HepG2 (cell line): ENCODE data around the gene CHCHD3. TPM values are rescaled to one million over a fixed set of nuclear protein-coding genes. Genes with fewer than 3 reads are reported as not detected.

ENCODE experiments used
- ATAC-seq: fragments of 200-7000 bp; cut with Tn5 transposase; 3 replicates; pipeline ENCODE4 v1.9.1; 2020; ENCODE audit warnings: mild to moderate bottlenecking, moderate library complexity
- BruUV-seq: library from RNA; stranded (reverse); fragments of 400-500 nt; replicated peaks from 2 replicates; lab custom pipeline; 2021; lab: Mats Ljungman, UMichigan
- CTCF ChIA-PET: fragments of 300-600 bp; formaldehyde crosslinking; extraction: SDS; loops from one replicate; lab custom pipeline; 2021; ENCODE audit warnings: low total read pairs, inconsistent platforms, low intra/inter-chr PET ratio; lab: Yijun Ruan, JAX
- POLR2A ChIA-PET: fragments of 350-600 bp; sonication (Branson Sonifier 250); formaldehyde crosslinking; loops from one replicate; lab custom pipeline; 2020; ENCODE audit warnings: antibody characterized with exemption, inconsistent platforms; lab: Yijun Ruan, JAX
- DNase-seq: peaks from one replicate; pipeline ENCODE4 v3.0.0-alpha.2; 2015; ENCODE audit warnings: low spot score
- FAIRE-seq: peaks from 3 replicates; lab custom pipeline; 2011; peaks lifted over from hg19 to GRCh38; lab: Jason Lieb, UNC
- H2AFZ ChIP-seq: one replicate; pipeline ENCODE4 v1.6.1; 2011; ENCODE audit warnings: low read length, inconsistent platforms
- H3K27ac ChIP-seq: fragments of 300-600 bp; 3 replicates; pipeline ENCODE4 v1.8.0; 2011; ENCODE audit warnings: mixed run types, mild to moderate bottlenecking, mixed read lengths, low read length, inconsistent platforms; ENCODE audit not compliant: insufficient read depth; ENCODE audit errors: extremely low read length
- H3K27me3 ChIP-seq, 2 experiments: fragments of 200-600 bp in 1 of 2; 2 replicates in 1 of 2; 3 replicates in 1 of 2; pipeline versions ENCODE4 v1.6.0 to v1.8.0; 2011; ENCODE audit warnings: low read length in 2 of 2, mild to moderate bottlenecking in 2 of 2, moderate library complexity in 2 of 2, inconsistent platforms in 1 of 2; ENCODE audit not compliant: insufficient read depth in 2 of 2, control insufficient read depth in 1 of 2
- H3K36me3 ChIP-seq, 2 experiments: fragments of 200-600 bp in 1 of 2; replicated peaks in 1 of 2; 2 replicates in 1 of 2; 3 replicates in 1 of 2; pipeline versions ENCODE4 v1.5.1 to v1.8.0; 2011; ENCODE audit warnings: low read length in 2 of 2, inconsistent platforms in 1 of 2; ENCODE audit not compliant: insufficient read depth in 2 of 2, control insufficient read depth in 1 of 2
- H3K4me1 ChIP-seq: 2 replicates; pipeline ENCODE4 v1.5.1; 2012; ENCODE audit warnings: low read length, inconsistent platforms; ENCODE audit not compliant: insufficient read depth
- H3K4me2 ChIP-seq: 2 replicates; pipeline ENCODE4 v1.6.0; 2011; ENCODE audit warnings: low read depth, low read length, inconsistent platforms
- H3K4me3 ChIP-seq, 3 experiments: fragments of 200-600 bp in 1 of 3; sonication (generic), shearing (Covaris generic) in 1 of 3; replicated peaks in 1 of 3; 2 replicates each; pipeline ENCODE4 v1.5.1; 2011 to 2016; ENCODE audit warnings: low read length in 3 of 3, inconsistent platforms in 2 of 3, low read depth in 2 of 3, mild to moderate bottlenecking in 2 of 3, control low read depth in 1 of 3, mixed read lengths in 1 of 3; ENCODE audit not compliant: insufficient read depth in 1 of 3
- H3K79me2 ChIP-seq: one replicate; pipeline ENCODE4 v1.6.1; 2011; ENCODE audit warnings: low read length, inconsistent platforms; ENCODE audit not compliant: insufficient read depth
- H3K9ac ChIP-seq: 2 replicates; pipeline ENCODE4 v1.6.0; 2011; ENCODE audit warnings: mild to moderate bottlenecking, low read depth, low read length, inconsistent platforms; ENCODE audit not compliant: insufficient read depth
- H3K9me3 ChIP-seq: 2 replicates; pipeline ENCODE4 v1.5.1; 2012; ENCODE audit warnings: mild to moderate bottlenecking, low read length
- H4K20me1 ChIP-seq: 2 replicates; pipeline ENCODE4 v1.6.0; 2011; ENCODE audit warnings: inconsistent platforms, mild to moderate bottlenecking, low read length, moderate library complexity; ENCODE audit not compliant: insufficient read depth
- ADNP ChIP-seq: sonication (generic); formaldehyde crosslinking; IDR thresholded peaks from 2 replicates; pipeline ENCODE4 v1.4.0; 2020; ENCODE audit warnings: missing genetic modification reagents
- BRCA1 ChIP-seq: sonication (generic); formaldehyde crosslinking; IDR thresholded peaks from 2 replicates; pipeline ENCODE4 v1.4.0; 2020; ENCODE audit warnings: missing genetic modification reagents
- NFYB ChIP-seq: sonication (generic); formaldehyde crosslinking; IDR thresholded peaks from 2 replicates; pipeline ENCODE4 v1.4.0; 2020; ENCODE audit warnings: missing genetic modification reagents
- PTBP1 ChIP-seq: fragments of 200-400 bp; formaldehyde crosslinking; IDR thresholded peaks from 2 replicates; pipeline ENCODE4 v1.6.1; 2018; ENCODE audit warnings: low read length, low read depth; ENCODE audit not compliant: poor library complexity, severe bottlenecking
- RNF2 ChIP-seq: fragments of 450-650 bp; conservative IDR thresholded peaks from 2 replicates; pipeline ENCODE4 v1.6.1; 2016; ENCODE audit warnings: low read depth
- SMC3 ChIP-seq: IDR thresholded peaks from 2 replicates; pipeline ENCODE4 v1.6.1; 2011; ENCODE audit warnings: low read length, improper control_type of control experiment
- ZFP90 ChIP-seq: sonication (generic); formaldehyde crosslinking; IDR thresholded peaks from 2 replicates; pipeline ENCODE4 v1.8.0; 2022; ENCODE audit warnings: missing genetic modification reagents, mild to moderate bottlenecking, inconsistent platforms, borderline replicate concordance
- ZNF180 ChIP-seq: sonication (generic); formaldehyde crosslinking; IDR thresholded peaks from 2 replicates; pipeline ENCODE4 v1.4.0; 2020; ENCODE audit warnings: low read depth, missing genetic modification reagents, borderline replicate concordance
- ZNF446 ChIP-seq: sonication (generic); formaldehyde crosslinking; IDR thresholded peaks from 2 replicates; pipeline ENCODE4 v1.5.0; 2020; ENCODE audit warnings: mild to moderate bottlenecking, missing genetic modification reagents
- ZNF496 ChIP-seq: sonication (generic); formaldehyde crosslinking; IDR thresholded peaks from 2 replicates; pipeline ENCODE4 v1.8.1; 2023; ENCODE audit warnings: mild to moderate bottlenecking, moderate library complexity, missing genetic modification reagents; ENCODE audit not compliant: insufficient replicate concordance
- ZNF720 ChIP-seq: sonication (generic); formaldehyde crosslinking; IDR thresholded peaks from 2 replicates; pipeline ENCODE4 v1.4.0; 2020; ENCODE audit warnings: missing genetic modification reagents
- WGBS: methylation state at CpG from one replicate; pipeline ENCODE4 v1.1.6; 2017; ENCODE audit warnings: low lambda C conversion rate; 5-methylcytosine and 5-hydroxymethylcytosine counted together
- in situ Hi-C: cut with HindIII; loops from 2 replicates; pipeline ENCODE4 v1.10.0; 2017; ENCODE audit warnings: low pct_unique_long_range_greater_than_20kb; ENCODE audit not compliant: extremely low pct_ligation_motif_present
- intact Hi-C: fragments of 100-400 bp; cut with micrococcal nuclease; formaldehyde crosslinking; loops from one replicate; pipeline ENCODE4 v1.10.0; 2022; ENCODE audit not compliant: unreplicated experiment
- polyA plus RNA-seq, 8 experiments: library from polyadenylated mRNA; depleted of rRNA in 3 of 8; stranded (reverse) in 7 of 8; unstranded in 1 of 8; fragments of >200 nt; fragmentation: Illumina TruSeq in 4 of 8; extraction: Trizol in 4 of 8; gene quantifications; 2 replicates each; pipeline versions ENCODE4 v1.2.1 to v1.2.3, GENCODE V29; 2011 to 2016; ENCODE audit warnings: low read depth in 4 of 8, missing spikeins in 1 of 8, mixed read lengths in 1 of 8; ENCODE audit not compliant: insufficient read depth in 1 of 8
- total RNA-seq, 5 experiments: library from RNA; depleted of rRNA; stranded (reverse); fragments of >200 nt; fragmentation: Illumina TruSeq; extraction: Trizol; gene quantifications; 2 replicates each; pipeline ENCODE4 v1.2.3, GENCODE V29; 2016; ENCODE audit warnings: low read depth in 1 of 5
- TF ChIP-seq, protein P1 (sequence below): sonication (generic); formaldehyde crosslinking; IDR thresholded peaks from 2 replicates; pipeline ENCODE4 v1.5.0; 2020; ENCODE audit warnings: missing genetic modification reagents
- TF ChIP-seq, protein P2 (sequence below): sonication (generic); formaldehyde crosslinking; IDR thresholded peaks from 2 replicates; pipeline ENCODE4 v1.5.1; 2020; ENCODE audit warnings: missing genetic modification reagents, mild to moderate bottlenecking, borderline replicate concordance
- TF ChIP-seq, protein P3 (sequence below): sonication (generic); formaldehyde crosslinking; IDR thresholded peaks from 2 replicates; pipeline ENCODE4 v1.4.0; 2020; ENCODE audit warnings: missing genetic modification reagents
- TF ChIP-seq, protein P4 (sequence below): sonication (generic); formaldehyde crosslinking; IDR thresholded peaks from 2 replicates; pipeline ENCODE4 v1.8.0; 2022; ENCODE audit warnings: mild to moderate bottlenecking, missing genetic modification reagents, moderate library complexity
- TF ChIP-seq, protein P5 (sequence below): sonication (generic); formaldehyde crosslinking; conservative IDR thresholded peaks from 2 replicates; pipeline ENCODE4 v1.4.0; 2020; ENCODE audit warnings: missing genetic modification reagents

Gene CHCHD3
- total and polyA plus RNA-seq, 2 of the 13 experiments (the other 11 are each of a cell fraction or from before 2014, with no cell fraction given) = 32.7 to 86.8 TPM

DNA sequence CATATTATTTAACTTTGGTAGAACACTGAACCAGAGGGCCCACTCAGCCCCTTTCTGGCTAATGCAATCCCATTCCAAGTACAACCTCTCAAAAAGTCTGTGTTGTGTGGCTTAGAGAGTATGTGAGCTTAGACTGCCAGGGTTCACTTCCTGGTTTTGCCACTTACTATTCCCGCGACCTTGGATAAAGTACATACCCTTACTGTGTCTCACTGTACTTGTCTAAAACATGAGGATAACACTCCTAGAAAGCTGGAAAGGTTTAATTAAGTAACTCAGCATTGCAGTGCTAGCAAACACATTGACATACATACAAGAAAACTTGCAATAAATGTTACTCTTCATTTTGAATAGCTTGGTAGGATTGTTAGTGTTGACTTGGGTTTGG is 215.8 kb downstream of the CHCHD3 start (continued):
- TF ChIP-seq, protein P1, sequence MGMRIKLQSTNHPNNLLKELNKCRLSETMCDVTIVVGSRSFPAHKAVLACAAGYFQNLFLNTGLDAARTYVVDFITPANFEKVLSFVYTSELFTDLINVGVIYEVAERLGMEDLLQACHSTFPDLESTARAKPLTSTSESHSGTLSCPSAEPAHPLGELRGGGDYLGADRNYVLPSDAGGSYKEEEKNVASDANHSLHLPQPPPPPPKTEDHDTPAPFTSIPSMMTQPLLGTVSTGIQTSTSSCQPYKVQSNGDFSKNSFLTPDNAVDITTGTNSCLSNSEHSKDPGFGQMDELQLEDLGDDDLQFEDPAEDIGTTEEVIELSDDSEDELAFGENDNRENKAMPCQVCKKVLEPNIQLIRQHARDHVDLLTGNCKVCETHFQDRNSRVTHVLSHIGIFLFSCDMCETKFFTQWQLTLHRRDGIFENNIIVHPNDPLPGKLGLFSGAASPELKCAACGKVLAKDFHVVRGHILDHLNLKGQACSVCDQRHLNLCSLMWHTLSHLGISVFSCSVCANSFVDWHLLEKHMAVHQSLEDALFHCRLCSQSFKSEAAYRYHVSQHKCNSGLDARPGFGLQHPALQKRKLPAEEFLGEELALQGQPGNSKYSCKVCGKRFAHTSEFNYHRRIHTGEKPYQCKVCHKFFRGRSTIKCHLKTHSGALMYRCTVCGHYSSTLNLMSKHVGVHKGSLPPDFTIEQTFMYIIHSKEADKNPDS (CRISPR knock-in tag) = no peak

DNA sequence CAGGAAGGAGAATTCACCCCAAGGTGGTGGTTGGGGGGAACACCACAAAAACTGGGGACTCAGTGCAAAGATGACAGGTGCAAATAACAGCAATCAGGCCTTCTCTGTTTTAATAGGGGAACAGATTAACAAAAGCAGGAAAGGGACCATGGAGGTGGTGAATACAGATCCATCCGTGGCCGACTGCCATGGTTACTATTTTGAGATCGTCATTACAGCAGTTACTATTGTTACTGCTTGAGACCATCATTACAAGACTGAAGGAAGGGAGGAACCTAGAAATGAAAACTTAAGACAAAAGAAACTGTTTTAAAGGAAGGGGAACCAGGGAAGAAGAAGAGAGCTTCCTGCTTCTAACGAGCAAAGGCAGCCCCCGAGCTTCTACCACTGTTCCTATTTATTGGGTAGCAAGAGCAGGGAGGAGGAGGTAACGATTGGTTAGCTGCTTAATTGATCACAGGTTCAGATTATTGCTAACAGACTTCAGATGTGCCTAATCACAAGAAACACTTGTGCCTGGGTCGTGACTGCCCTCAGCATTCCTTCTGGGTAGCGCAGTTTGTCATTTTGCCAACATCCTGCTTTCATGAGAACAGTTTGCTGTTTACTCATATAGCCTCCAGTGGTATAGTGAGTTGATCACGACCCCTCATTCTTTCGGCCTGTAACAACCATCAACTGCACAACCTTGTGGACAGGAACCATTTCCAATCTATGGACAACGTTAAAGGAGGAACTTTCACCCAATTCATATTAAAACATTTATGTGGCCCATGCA is 216.3 kb downstream of the CHCHD3 start:
- ChIA-PET CTCF (no interaction called here), POLR2A (no interaction called here)
- no peak for ATAC-seq
- no TSS peak for BruUV-seq
- Histone ChIP-seq H2AFZ (no peak overlapping the region), H3K4me3 (no peak overlapping the region), H3K27ac (no peak overlapping the region), H3K36me3 (0 out of 5 replicates have a peak, but pooled peaks cover 0 to 2% of the 10 kb centered on the region in 2 experiments), H3K4me1 (peaks cover 9% of the 10 kb centered on the region; the same call in 1 of the 2 replicates), H3K9ac (no peak overlapping the region), H3K27me3 (no peaks in the 10 kb centered on the region), H3K4me2 (no peak overlapping the region), H3K79me2 (no peaks in the 10 kb centered on the region), H3K9me3 (no peaks in the 10 kb centered on the region), H4K20me1 (0 out of 2 replicates have a peak, but pooled peaks cover 2% of the 10 kb centered on the region)
- intact Hi-C loops (no loop called here), in situ Hi-C loops (no loop called here)
- no peak for DNase-seq
- TF ChIP-seq, protein P2, sequence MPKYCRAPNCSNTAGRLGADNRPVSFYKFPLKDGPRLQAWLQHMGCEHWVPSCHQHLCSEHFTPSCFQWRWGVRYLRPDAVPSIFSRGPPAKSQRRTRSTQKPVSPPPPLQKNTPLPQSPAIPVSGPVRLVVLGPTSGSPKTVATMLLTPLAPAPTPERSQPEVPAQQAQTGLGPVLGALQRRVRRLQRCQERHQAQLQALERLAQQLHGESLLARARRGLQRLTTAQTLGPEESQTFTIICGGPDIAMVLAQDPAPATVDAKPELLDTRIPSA (CRISPR knock-in tag) = no peak
- TF ChIP-seq SMC3 (no peak), ADNP (CRISPR knock-in tag) (no peak), ZNF180 (CRISPR knock-in tag) (no peak), ZNF720 (CRISPR knock-in tag) (no peak), ZNF446 (CRISPR knock-in tag) (no peak), ZNF496 (CRISPR knock-in tag) (no peak), BRCA1 (CRISPR knock-in tag) (no peak), RNF2 (no peak), NFYB (CRISPR knock-in tag) (no peak), PTBP1 (no peak), ZFP90 (no peak)
- TF ChIP-seq, protein P3, sequence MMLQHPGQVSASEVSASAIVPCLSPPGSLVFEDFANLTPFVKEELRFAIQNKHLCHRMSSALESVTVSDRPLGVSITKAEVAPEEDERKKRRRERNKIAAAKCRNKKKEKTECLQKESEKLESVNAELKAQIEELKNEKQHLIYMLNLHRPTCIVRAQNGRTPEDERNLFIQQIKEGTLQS (CRISPR knock-in tag) = no peak
- TF ChIP-seq, protein P4, sequence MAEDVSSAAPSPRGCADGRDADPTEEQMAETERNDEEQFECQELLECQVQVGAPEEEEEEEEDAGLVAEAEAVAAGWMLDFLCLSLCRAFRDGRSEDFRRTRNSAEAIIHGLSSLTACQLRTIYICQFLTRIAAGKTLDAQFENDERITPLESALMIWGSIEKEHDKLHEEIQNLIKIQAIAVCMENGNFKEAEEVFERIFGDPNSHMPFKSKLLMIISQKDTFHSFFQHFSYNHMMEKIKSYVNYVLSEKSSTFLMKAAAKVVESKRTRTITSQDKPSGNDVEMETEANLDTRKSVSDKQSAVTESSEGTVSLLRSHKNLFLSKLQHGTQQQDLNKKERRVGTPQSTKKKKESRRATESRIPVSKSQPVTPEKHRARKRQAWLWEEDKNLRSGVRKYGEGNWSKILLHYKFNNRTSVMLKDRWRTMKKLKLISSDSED (CRISPR knock-in tag) = no peak
- TF ChIP-seq, protein P5, sequence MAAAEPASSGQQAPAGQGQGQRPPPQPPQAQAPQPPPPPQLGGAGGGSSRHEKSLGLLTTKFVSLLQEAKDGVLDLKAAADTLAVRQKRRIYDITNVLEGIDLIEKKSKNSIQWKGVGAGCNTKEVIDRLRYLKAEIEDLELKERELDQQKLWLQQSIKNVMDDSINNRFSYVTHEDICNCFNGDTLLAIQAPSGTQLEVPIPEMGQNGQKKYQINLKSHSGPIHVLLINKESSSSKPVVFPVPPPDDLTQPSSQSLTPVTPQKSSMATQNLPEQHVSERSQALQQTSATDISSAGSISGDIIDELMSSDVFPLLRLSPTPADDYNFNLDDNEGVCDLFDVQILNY = no peak
- FAIRE-seq = no peak
- WGBS = 94% methylated on average over 11 of the region's 11 CpGs
